Mononuclear cell (primary cell): Measurements from ENCODE around the gene CCDC152. TPM values are rescaled to one million over a fixed set of nuclear protein-coding genes. Genes with fewer than 3 reads are reported as not detected.
A peak's percentile ranks its signal among the peaks of the same experiment; 100 is the strongest.
"Not testable (repeated sequence)": the region's sequence is repeated elsewhere in the genome, so short reads cannot be mapped to it uniquely, and the experiment has no call there.

Experiments used
- H3K27me3 ChIP-seq: 2 replicates; pipeline ENCODE4 v1.6.0; 2011; ENCODE audit warnings: low read length, control low read depth; ENCODE audit not compliant: insufficient read depth
- H3K4me1 ChIP-seq: 2 replicates; pipeline ENCODE4 v1.5.1; 2011; ENCODE audit warnings: mild to moderate bottlenecking, low read length, control low read depth; ENCODE audit not compliant: insufficient read depth
- H3K4me3 ChIP-seq: 2 replicates; pipeline ENCODE4 v1.5.1; 2011; ENCODE audit warnings: mild to moderate bottlenecking, low read length, moderate library complexity
- H3K9me3 ChIP-seq: 2 replicates; pipeline ENCODE4 v1.5.1; 2011; ENCODE audit warnings: low read depth, mild to moderate bottlenecking, control low read depth, low read length
- total RNA-seq: library from RNA; depleted of rRNA; stranded (reverse); fragments of >200 nt; gene quantifications from one replicate; pipeline ENCODE4 v1.2.3, GENCODE V29; 2012

The CCDC152 gene, protein sequence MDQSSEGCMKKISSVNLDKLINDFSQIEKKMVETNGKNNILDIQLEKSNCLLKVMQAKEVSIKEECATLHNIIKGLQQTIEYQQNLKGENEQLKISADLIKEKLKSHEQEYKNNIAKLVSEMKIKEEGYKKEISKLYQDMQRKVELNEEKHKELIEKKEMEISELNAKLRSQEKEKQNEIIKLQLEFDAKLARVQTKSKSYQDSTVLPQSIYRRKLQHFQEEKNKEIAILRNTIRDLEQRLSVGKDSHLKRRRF
- total RNA-seq: 0.63 TPM

DNA sequence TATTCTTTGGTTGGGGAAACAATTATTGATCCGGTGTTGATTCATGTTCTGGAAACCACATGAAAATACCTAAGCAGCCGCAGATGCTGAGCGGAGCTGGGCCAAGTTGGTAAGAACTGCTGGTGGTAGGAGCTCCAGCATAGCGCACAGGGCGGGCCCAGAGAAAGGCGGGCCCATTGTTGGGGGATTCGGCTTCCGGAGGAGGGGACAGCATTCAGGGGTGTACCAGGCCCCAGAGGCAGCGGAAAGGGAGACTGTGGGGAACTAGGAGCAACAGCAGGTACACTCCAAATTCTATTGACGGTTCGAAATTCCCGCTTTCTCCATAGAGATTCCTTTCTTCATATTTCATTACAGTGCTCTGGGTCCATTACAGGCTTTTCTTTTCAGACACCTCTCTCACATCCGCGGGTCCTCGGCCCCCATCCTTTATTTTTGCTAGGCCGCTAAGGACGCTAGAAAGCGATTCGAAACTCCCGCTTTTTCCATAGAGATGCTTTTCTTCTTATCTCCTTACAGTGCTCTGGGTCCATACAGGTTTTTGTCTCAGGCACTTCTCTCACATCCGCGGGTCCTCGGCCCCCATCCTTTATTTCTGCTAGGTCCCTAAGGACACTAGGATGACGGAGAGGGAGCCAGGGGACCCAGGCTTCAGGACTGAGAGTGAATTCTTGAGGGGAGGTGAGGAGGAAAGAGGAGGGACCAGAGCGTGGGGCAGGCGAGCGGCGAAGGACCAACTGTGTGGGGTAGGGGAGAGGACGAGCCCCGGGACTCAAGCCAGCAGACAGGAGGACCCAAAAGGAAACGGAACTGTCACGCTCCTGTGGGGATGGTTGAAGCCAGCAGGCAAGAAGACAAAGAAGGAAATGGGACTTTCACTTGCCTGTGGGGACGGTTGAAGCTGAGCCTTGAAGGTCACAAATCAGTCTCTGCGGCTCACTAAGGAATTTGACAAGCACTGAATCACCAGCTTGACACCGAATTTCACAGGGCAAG, at the start of gene CCDC152:
CCDC152 (plus strand) TSS at position 213 of the 996 bp plus-strand sequence. CDS start 2,304 bp downstream, outside the sequence.
- Histone ChIP-seq H3K9me3 (no peaks in the 10 kb centered on the region), H3K4me1 (peaks cover 14% of the 10 kb centered on the region), H3K27me3 (no peaks in the 10 kb centered on the region), H3K4me3 (peak within 1 kb of the TSS; percentile 44)

GRCh38 chr5:42715785-42716184, 40.8 kb upstream of the CCDC152 start:
- H3K4me3 ChIP-seq: no peak overlapping the region
- no peaks in the 10 kb centered on the region for H3K27me3 ChIP-seq
- peaks cover 16% of the 10 kb centered on the region for H3K4me1 ChIP-seq

GRCh38 chr5:42718591-42718990, 38.0 kb upstream of the CCDC152 start:
- peaks cover 16% of the 10 kb centered on the region for H3K4me1 ChIP-seq
- H3K9me3 ChIP-seq: no peaks in the 10 kb centered on the region
- H3K27me3 ChIP-seq: peaks cover 6% of the 10 kb centered on the region
- H3K4me3 ChIP-seq: no peak overlapping the region

More at GRCh38 chr5:42715785-42716184, 40.8 kb upstream of the CCDC152 start:
- H3K9me3 ChIP-seq: no peaks in the 10 kb centered on the region

DNA sequence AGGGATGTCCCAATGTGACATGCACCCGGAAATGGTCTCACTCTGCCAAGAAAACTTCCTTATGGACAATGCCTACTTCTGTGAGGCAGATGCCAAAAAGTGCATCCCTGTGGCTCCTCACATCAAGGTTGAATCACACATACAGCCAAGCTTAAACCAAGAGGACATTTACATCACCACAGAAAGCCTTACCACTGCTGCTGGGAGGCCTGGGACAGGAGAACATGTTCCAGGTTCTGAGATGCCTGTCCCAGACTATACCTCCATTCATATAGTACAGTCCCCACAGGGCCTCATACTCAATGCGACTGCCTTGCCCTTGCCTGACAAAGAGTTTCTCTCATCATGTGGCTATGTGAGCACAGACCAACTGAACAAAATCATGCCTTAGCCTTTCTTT, 37.6 kb upstream of the CCDC152 start:
- H3K4me1 ChIP-seq: peaks cover 16% of the 10 kb centered on the region
- no peak overlapping the region for H3K4me3 ChIP-seq
- H3K9me3 ChIP-seq: no peaks in the 10 kb centered on the region
- H3K27me3 ChIP-seq: peaks cover 6% of the 10 kb centered on the region

DNA sequence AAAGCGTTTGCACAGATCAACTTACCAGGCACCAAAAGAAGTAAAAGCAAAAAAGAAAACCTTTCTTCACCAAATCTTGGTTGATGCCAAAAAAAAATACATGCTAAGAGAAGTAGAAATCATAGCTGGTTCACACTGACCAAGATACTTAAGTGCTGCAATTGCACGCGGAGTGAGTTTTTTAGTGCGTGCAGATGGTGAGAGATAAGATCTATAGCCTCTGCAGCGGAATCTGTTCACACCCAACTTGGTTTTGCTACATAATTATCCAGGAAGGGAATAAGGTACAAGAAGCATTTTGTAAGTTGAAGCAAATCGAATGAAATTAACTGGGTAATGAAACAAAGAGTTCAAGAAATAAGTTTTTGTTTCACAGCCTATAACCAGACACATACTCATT, 36.4 kb upstream of the CCDC152 start:
- Histone ChIP-seq H3K9me3 (no peaks in the 10 kb centered on the region), H3K4me3 (no peak overlapping the region), H3K27me3 (peaks cover 6% of the 10 kb centered on the region), H3K4me1 (peaks cover 16% of the 10 kb centered on the region)

- Histone ChIP-seq H3K9me3 (no peaks in the 10 kb centered on the region), H3K4me3 (no peak overlapping the region), H3K27me3 (peaks cover 6% of the 10 kb centered on the region), H3K4me1 (peaks cover 16% of the 10 kb centered on the region)
Measured at GRCh38 chr5:42721484-42721883, 35.1 kb upstream of the CCDC152 start.

- H3K4me1 ChIP-seq, H3K9me3 ChIP-seq, H3K4me3 ChIP-seq, H3K27me3 ChIP-seq: not testable (repeated sequence)
Measured at GRCh38 chr5:42734531-42735058, 22.0 kb upstream of the CCDC152 start.

DNA sequence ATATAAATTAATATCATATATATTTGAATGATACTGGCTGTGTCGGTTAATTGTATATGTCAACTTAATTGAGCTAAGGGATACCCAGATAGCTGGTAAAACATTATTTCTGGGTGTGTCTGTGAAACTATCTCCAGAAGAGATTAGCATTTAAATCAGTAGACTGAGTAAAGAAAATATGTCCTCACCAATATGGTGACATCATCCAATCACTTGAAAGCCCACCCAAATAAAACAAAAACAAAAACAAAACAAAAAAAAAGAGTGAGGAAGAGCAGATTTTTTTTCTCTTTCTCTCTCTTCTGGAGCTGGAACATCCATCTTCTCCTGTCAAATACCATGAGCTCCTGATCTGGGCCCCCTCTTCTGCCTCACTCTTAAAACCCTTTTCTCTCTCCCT, 15.7 kb upstream of the CCDC152 start:
- no peaks in the 10 kb centered on the region for H3K4me1 ChIP-seq
- H3K27me3 ChIP-seq: no peaks in the 10 kb centered on the region
- no peaks in the 10 kb centered on the region for H3K9me3 ChIP-seq
- no peak overlapping the region for H3K4me3 ChIP-seq

DNA sequence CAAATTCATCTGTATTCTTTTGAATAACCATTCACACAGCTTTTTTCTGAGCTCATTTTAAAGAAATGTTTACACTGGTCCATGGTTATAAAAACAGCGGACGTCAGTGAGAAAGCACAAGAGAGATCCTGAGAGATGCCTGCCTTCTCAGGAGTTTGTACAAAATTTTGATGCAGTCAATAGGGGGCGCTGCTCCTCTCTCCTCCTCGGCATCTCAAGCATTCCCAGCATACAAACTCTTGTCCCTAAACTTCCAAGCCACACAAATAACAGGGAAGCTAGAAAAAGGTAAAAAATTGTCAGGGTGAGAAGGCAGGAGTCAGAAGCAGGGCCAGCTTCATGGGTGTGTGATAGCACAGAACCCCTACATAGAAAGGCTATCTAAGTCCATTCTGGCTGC, 11.2 kb upstream of the CCDC152 start:
- no peaks in the 10 kb centered on the region for H3K4me1 ChIP-seq
- H3K9me3 ChIP-seq: no peaks in the 10 kb centered on the region
- no peaks in the 10 kb centered on the region for H3K27me3 ChIP-seq
- no peak overlapping the region for H3K4me3 ChIP-seq

DNA sequence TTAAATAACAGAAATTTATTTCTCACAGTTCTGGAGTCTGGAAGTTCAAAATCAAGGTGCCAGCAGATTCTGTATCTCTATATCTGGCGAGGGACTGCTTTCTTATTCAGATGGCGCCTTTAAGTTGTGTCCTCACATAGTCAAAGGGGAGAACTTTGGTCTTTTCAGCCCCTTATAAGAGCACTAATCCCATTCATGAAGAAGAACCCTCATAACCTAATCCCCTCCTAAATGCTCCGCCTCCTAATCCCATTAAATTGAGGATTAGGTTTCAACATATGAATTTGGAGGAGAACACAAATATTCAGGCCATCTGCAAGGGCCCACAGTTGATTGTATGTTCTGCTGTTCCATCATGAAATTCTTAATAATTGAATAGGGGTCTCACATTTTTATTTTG, 10.8 kb upstream of the CCDC152 start:
- Histone ChIP-seq H3K9me3 (no peaks in the 10 kb centered on the region), H3K27me3 (no peaks in the 10 kb centered on the region), H3K4me3 (no peak overlapping the region), H3K4me1 (no peaks in the 10 kb centered on the region)

DNA sequence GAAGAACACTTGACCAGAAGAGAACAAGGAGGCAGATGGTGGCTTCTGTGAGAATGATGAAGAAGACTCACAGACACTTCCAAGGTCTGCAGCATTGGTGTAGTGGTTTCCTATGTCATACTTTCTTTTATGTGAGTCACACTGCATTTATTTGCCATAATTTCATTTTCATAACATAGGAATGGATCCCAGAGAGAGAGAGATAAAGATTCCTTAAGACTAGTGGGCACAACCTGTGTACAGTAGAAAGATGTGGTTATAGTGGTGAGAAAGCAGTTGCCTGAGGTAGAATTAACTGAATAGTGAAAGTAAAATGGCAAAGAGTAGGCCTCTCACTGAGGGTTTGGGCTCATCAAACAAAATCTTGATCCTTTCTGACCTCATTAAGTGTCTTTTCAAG, 7.6 kb upstream of the CCDC152 start:
- no peaks in the 10 kb centered on the region for H3K27me3 ChIP-seq
- H3K9me3 ChIP-seq: no peaks in the 10 kb centered on the region
- H3K4me1 ChIP-seq: no peaks in the 10 kb centered on the region
- no peak overlapping the region for H3K4me3 ChIP-seq

DNA sequence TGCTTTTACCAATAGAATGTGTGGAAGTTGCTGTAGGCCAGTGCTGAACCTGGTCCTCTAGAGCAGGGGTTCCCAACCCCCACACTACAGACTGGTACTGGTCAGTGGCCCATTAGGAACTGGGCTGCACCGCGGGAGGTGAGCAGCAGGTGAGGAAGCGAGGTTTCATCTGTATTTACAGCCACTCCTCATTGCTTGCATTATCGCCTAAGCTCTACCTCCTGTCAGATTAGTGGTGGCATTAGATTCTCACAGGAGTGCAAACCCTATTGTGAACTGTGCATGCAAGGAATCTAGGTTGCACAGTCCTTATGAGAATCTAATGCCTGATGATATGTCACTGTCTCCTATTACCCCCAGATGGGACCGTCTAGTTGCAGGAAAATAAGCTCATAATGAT, 6.1 kb upstream of the CCDC152 start:
- Histone ChIP-seq H3K27me3 (no peaks in the 10 kb centered on the region), H3K4me3 (no peak overlapping the region), H3K4me1 (no peaks in the 10 kb centered on the region), H3K9me3 (no peaks in the 10 kb centered on the region)

- H3K4me3 ChIP-seq: no peak overlapping the region
- H3K9me3 ChIP-seq: no peaks in the 10 kb centered on the region
- H3K4me1 ChIP-seq: no peaks in the 10 kb centered on the region
- no peaks in the 10 kb centered on the region for H3K27me3 ChIP-seq
Measured at GRCh38 chr5:42751044-42751443, 5.6 kb upstream of the CCDC152 start.

DNA sequence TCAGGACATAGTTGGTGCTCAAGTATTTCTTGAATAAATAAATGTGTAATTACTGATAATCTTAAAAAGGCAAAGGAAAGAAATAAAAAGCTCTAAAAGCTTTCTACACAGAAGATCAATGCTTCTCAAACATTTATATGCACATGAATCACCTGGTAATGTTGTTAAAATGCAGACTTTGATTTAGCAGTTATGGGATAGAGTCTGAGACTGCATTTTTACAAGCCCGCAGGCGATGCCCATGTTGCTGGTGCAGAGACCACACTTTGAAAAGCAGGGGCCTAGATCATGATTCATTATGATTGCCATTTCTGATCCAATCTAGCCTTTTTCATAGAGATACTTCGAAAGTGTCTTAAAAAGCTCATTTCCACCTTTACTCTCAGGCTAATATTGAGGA, 3.5 kb upstream of the CCDC152 start:
- Histone ChIP-seq H3K27me3 (no peaks in the 10 kb centered on the region), H3K4me3 (no peak overlapping the region), H3K9me3 (no peaks in the 10 kb centered on the region), H3K4me1 (peaks cover 10% of the 10 kb centered on the region)

DNA sequence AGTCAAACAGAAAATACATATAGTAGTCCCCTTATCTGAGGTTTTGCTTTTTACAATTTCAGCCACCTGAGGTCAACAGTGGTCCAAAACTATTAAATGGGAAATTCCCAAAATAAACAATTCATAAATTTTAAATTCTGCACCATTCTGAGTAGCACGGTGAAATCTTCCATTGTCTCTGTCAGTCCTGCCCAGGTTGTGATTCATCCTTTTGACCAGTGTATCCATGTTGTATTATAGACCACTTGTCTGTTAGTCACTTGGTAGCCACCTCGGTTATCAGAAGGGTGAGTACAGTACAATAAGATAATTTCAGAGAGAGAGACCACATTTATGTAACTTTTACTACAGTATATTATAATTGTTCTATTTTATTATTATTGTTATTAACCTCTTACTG, 2.8 kb downstream of the CCDC152 start:
- H3K27me3 ChIP-seq: no peaks in the 10 kb centered on the region

More for the DNA sequence above, 2.8 kb downstream of the CCDC152 start:
- Histone ChIP-seq H3K4me3 (no peak overlapping the region), H3K4me1 (peaks cover 14% of the 10 kb centered on the region), H3K9me3 (no peaks in the 10 kb centered on the region)
